HepG2 (cell line): ENCODE results near the gene MMP25. TPM values are rescaled to one million over a fixed set of nuclear protein-coding genes. Genes with fewer than 3 reads are reported as not detected.

ENCODE experiments used
- ARNT ChIP-seq: fragments of 450-650 bp; IDR thresholded peaks from 2 replicates; pipeline ENCODE4 v1.6.1; 2017
- CBX1 ChIP-seq: IDR thresholded peaks from one replicate; pipeline ENCODE4 v1.6.1; 2016; ENCODE audit warnings: antibody characterized with exemption, low read depth
- CBX5 ChIP-seq: sonication (generic); formaldehyde crosslinking; IDR thresholded peaks from 2 replicates; pipeline ENCODE4 v1.4.0; 2020; ENCODE audit warnings: missing genetic modification reagents, borderline replicate concordance
- HDAC2 ChIP-seq: sonication (generic); formaldehyde crosslinking; IDR thresholded peaks from 2 replicates; pipeline ENCODE4 v1.4.0; 2020; ENCODE audit warnings: missing genetic modification reagents
- KLF11 ChIP-seq: IDR thresholded peaks from 2 replicates; pipeline ENCODE4 v1.6.1; 2016; ENCODE audit warnings: missing compliant biosample characterization
- KLF9 ChIP-seq: IDR thresholded peaks from 2 replicates; pipeline ENCODE4 v1.6.1; 2016; ENCODE audit warnings: low read depth
- MXD4 ChIP-seq: IDR thresholded peaks from 2 replicates; pipeline ENCODE4 v1.6.1; 2016; ENCODE audit warnings: mild to moderate bottlenecking, missing biosample characterization, missing genetic modification reagents
- PRMT3 ChIP-seq: sonication (generic); formaldehyde crosslinking; IDR thresholded peaks from 2 replicates; pipeline ENCODE4 v1.8.1; 2022; ENCODE audit warnings: low read depth, mild to moderate bottlenecking, moderate library complexity, missing genetic modification reagents, borderline replicate concordance
- STAT5B ChIP-seq: sonication (generic); formaldehyde crosslinking; IDR thresholded peaks from 2 replicates; pipeline ENCODE4 v1.4.0; 2020; ENCODE audit warnings: missing genetic modification reagents
- ZNF564 ChIP-seq: sonication (generic); formaldehyde crosslinking; IDR thresholded peaks from 2 replicates; pipeline ENCODE4 v1.8.1; 2023; ENCODE audit warnings: mild to moderate bottlenecking, missing genetic modification reagents
- polyA plus RNA-seq, 8 experiments: library from polyadenylated mRNA; depleted of rRNA in 3 of 8; stranded (reverse) in 7 of 8; unstranded in 1 of 8; fragments of >200 nt; fragmentation: Illumina TruSeq in 4 of 8; extraction: Trizol in 4 of 8; gene quantifications; 2 replicates each; pipeline versions ENCODE4 v1.2.1 to v1.2.3, GENCODE V29; 2011 to 2016; ENCODE audit warnings: low read depth in 4 of 8, missing spikeins in 1 of 8, mixed read lengths in 1 of 8; ENCODE audit not compliant: insufficient read depth in 1 of 8
- total RNA-seq, 5 experiments: library from RNA; depleted of rRNA; stranded (reverse); fragments of >200 nt; fragmentation: Illumina TruSeq; extraction: Trizol; gene quantifications; 2 replicates each; pipeline ENCODE4 v1.2.3, GENCODE V29; 2016; ENCODE audit warnings: low read depth in 1 of 5
- TF ChIP-seq, protein P1 (sequence below): sonication (generic); formaldehyde crosslinking; IDR thresholded peaks from 2 replicates; pipeline ENCODE4 v1.5.1; 2020; ENCODE audit warnings: mild to moderate bottlenecking, missing genetic modification reagents
- TF ChIP-seq, protein P2 (sequence below): IDR thresholded peaks from 2 replicates; pipeline ENCODE4 v1.6.1; 2016; ENCODE audit warnings: missing compliant biosample characterization, missing genetic modification reagents, borderline replicate concordance
- TF ChIP-seq, protein P3 (sequence below): sonication (generic); formaldehyde crosslinking; IDR thresholded peaks from 2 replicates; pipeline ENCODE4 v1.4.0; 2020; ENCODE audit warnings: missing genetic modification reagents, mild to moderate bottlenecking, borderline replicate concordance
- TF ChIP-seq, protein P4 (sequence below): sonication (generic); formaldehyde crosslinking; IDR thresholded peaks from 2 replicates; pipeline ENCODE4 v1.9.0; 2022; ENCODE audit warnings: missing genetic modification reagents, mild to moderate bottlenecking, borderline replicate concordance
- TF ChIP-seq, protein P5 (sequence below): sonication (generic); formaldehyde crosslinking; IDR thresholded peaks from 2 replicates; pipeline ENCODE4 v1.4.0; 2020; ENCODE audit warnings: missing genetic modification reagents, borderline replicate concordance

MMP25 gene
- total and polyA plus RNA-seq, 2 of the 13 experiments (the other 11 are each of a cell fraction or from before 2014, with no cell fraction given), result 0.04 to 0.08 TPM

DNA sequence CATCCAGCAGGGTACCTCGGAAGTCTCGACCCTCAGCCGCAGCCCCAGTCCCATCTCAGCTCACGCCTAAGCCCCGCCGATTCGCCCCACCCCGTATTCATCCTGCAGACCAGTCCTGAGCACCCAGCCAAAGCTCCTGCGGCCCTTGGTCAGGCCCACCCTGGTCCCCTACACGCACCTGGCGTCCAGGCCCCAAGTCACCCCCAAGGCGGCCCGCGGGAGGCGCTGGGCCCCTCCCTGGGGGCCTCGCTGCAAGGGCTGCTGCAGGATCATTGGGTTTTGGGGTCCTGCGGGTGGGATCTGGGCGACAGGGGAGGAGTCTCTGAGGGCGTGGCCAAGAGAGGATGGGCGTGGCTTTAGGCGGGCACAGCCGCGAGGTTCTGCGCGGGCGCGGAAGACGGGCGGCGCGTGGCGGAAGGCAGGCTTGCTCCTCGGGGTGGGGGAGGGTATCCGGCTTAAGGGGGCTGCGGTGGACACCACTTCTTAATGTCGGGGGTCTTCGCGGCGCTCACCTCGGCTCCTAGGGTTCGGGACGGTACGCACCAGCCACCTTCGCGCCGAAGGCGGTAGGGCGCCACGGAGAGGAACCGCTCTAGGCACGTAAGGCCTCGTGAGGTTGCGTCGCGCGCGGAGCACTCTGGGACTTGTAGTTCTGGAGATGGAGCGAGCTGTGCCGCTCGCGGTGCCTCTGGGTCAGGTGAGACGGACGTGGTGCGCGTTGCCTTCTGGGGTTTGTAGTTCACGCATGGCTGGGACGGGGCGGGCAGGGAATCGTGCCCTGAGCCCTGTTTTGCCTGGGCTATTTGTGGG, 22.5 kb upstream of the MMP25 start, which contains the start of the genes HCFC1R1 and THOC6 (continued):
- TF ChIP-seq, protein P1, sequence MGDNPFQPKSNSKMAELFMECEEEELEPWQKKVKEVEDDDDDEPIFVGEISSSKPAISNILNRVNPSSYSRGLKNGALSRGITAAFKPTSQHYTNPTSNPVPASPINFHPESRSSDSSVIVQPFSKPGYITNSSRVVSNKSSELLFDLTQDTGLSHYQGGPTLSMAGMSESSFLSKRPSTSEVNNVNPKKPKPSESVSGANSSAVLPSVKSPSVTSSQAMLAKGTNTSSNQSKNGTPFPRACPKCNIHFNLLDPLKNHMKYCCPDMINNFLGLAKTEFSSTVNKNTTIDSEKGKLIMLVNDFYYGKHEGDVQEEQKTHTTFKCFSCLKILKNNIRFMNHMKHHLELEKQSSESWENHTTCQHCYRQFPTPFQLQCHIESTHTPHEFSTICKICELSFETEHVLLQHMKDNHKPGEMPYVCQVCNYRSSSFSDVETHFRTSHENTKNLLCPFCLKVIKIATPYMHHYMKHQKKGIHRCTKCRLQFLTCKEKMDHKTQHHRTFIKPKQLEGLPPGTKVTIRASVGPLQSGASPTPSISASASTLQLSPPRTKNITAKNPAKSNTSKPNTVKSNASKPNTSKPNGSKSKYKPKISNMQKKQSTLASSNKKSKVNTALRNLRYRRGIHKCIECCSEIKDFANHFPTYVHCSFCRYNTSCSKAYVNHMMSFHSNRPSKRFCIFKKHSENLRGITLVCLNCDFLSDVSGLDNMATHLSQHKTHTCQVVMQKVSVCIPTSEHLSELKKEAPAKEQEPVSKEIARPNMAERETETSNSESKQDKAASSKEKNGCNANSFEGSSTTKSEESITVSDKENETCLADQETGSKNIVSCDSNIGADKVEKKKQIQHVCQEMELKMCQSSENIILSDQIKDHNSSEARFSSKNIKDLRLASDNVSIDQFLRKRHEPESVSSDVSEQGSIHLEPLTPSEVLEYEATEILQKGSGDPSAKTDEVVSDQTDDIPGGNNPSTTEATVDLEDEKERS (CRISPR knock-in tag), result peak; percentile 57; the same call in 1 of the 2 replicates
- no peak for TF ChIP-seq STAT5B (CRISPR knock-in tag)
- TF ChIP-seq, protein P2, sequence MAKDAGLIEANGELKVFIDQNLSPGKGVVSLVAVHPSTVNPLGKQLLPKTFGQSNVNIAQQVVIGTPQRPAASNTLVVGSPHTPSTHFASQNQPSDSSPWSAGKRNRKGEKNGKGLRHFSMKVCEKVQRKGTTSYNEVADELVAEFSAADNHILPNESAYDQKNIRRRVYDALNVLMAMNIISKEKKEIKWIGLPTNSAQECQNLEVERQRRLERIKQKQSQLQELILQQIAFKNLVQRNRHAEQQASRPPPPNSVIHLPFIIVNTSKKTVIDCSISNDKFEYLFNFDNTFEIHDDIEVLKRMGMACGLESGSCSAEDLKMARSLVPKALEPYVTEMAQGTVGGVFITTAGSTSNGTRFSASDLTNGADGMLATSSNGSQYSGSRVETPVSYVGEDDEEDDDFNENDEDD (CRISPR knock-in tag), result peak; percentile 91; the same call in 1 of the 2 replicates
- peak; percentile 76 for TF ChIP-seq CBX5 (CRISPR knock-in tag)
- TF ChIP-seq, protein P3, sequence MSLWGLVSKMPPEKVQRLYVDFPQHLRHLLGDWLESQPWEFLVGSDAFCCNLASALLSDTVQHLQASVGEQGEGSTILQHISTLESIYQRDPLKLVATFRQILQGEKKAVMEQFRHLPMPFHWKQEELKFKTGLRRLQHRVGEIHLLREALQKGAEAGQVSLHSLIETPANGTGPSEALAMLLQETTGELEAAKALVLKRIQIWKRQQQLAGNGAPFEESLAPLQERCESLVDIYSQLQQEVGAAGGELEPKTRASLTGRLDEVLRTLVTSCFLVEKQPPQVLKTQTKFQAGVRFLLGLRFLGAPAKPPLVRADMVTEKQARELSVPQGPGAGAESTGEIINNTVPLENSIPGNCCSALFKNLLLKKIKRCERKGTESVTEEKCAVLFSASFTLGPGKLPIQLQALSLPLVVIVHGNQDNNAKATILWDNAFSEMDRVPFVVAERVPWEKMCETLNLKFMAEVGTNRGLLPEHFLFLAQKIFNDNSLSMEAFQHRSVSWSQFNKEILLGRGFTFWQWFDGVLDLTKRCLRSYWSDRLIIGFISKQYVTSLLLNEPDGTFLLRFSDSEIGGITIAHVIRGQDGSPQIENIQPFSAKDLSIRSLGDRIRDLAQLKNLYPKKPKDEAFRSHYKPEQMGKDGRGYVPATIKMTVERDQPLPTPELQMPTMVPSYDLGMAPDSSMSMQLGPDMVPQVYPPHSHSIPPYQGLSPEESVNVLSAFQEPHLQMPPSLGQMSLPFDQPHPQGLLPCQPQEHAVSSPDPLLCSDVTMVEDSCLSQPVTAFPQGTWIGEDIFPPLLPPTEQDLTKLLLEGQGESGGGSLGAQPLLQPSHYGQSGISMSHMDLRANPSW (CRISPR knock-in tag), result no peak
- peak; percentile 75; the same call in 1 of the 2 replicates for TF ChIP-seq KLF9
- TF ChIP-seq, protein P4, sequence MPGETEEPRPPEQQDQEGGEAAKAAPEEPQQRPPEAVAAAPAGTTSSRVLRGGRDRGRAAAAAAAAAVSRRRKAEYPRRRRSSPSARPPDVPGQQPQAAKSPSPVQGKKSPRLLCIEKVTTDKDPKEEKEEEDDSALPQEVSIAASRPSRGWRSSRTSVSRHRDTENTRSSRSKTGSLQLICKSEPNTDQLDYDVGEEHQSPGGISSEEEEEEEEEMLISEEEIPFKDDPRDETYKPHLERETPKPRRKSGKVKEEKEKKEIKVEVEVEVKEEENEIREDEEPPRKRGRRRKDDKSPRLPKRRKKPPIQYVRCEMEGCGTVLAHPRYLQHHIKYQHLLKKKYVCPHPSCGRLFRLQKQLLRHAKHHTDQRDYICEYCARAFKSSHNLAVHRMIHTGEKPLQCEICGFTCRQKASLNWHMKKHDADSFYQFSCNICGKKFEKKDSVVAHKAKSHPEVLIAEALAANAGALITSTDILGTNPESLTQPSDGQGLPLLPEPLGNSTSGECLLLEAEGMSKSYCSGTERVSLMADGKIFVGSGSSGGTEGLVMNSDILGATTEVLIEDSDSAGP (CRISPR knock-in tag), result peak; percentile 94
- TF ChIP-seq KLF11 (CRISPR knock-in tag), result no peak
- TF ChIP-seq MXD4, result no peak
- TF ChIP-seq, protein P5, sequence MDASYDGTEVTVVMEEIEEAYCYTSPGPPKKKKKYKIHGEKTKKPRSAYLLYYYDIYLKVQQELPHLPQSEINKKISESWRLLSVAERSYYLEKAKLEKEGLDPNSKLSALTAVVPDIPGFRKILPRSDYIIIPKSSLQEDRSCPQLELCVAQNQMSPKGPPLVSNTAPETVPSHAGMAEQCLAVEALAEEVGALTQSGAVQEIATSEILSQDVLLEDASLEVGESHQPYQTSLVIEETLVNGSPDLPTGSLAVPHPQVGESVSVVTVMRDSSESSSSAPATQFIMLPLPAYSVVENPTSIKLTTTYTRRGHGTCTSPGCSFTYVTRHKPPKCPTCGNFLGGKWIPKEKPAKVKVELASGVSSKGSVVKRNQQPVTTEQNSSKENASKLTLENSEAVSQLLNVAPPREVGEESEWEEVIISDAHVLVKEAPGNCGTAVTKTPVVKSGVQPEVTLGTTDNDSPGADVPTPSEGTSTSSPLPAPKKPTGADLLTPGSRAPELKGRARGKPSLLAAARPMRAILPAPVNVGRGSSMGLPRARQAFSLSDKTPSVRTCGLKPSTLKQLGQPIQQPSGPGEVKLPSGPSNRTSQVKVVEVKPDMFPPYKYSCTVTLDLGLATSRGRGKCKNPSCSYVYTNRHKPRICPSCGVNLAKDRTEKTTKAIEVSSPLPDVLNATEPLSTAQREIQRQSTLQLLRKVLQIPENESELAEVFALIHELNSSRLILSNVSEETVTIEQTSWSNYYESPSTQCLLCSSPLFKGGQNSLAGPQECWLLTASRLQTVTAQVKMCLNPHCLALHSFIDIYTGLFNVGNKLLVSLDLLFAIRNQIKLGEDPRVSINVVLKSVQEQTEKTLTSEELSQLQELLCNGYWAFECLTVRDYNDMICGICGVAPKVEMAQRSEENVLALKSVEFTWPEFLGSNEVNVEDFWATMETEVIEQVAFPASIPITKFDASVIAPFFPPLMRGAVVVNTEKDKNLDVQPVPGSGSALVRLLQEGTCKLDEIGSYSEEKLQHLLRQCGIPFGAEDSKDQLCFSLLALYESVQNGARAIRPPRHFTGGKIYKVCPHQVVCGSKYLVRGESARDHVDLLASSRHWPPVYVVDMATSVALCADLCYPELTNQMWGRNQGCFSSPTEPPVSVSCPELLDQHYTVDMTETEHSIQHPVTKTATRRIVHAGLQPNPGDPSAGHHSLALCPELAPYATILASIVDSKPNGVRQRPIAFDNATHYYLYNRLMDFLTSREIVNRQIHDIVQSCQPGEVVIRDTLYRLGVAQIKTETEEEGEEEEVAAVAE (CRISPR knock-in tag), result peak; percentile 80; the same call in 1 of the 2 replicates
- TF ChIP-seq CBX1, result peak; percentile 49
- TF ChIP-seq PRMT3 (CRISPR knock-in tag), result 0 out of 2 replicates have a peak, but pooled peaks have one; percentile 44
- TF ChIP-seq ZNF564 (CRISPR knock-in tag), result peak; percentile 49; the same call in 1 of the 2 replicates
- TF ChIP-seq HDAC2 (CRISPR knock-in tag), result peak; percentile 46
- TF ChIP-seq ARNT, result no peak
